Measurements from ENCODE around the gene KRT10. TPM values are rescaled to one million over a fixed set of nuclear protein-coding genes. Genes with fewer than 3 reads are reported as not detected.

Gene KRT10
- total RNA-seq, 1 experiment from 2014 or later, result 28.4 TPM

DNA sequence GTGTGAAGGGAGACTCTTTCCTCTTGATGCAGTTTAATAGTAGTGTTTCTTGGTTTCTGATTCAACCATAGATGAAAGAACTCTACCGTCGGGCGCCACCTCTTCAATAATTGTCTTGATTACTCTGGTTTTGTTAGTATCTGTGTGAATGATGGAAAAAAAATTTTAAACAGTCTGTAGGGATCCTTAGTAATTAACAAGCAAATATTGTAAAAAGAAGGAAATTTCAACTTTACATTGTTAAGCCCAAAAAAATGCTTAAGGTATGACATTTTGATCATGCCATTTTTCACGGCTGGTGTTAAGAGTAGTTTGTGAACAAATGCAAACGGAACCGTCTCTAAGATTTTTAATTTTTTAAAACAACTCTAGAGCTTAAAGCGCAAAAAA, 4.1 kb downstream of the KRT10 start:
- WGBS (ENCODE audit: extremely low coverage, insufficient read length, low lambda C conversion rate), result no CpG with 5 or more reads among the region's 7 CpGs
- Histone ChIP-seq H3K4me2 (ENCODE audit: insufficient read depth, insufficient read length, low read length) (peak overlapping the region; percentile 66), H2BK5ac (ENCODE audit: insufficient read length, low read length) (no peak overlapping the region), H4K20me1 (ENCODE audit: control insufficient read depth, insufficient read depth, insufficient read length) (no peaks in the 10 kb centered on the region), H3K23ac (ENCODE audit: insufficient read length, low read depth, low read length) (no peak overlapping the region), H3K23me2 (ENCODE audit: insufficient read length, low read depth, low read length, poor library complexity, severe bottlenecking) (peaks cover 3% of the 10 kb centered on the region), H3K14ac (ENCODE audit: insufficient read depth, low read length) (no peak overlapping the region), H3K27ac (ENCODE audit: insufficient read length, low read depth, low read length) (no peak overlapping the region), H2BK120ac (ENCODE audit: low read depth, low read length, poor library complexity, severe bottlenecking) (no peak overlapping the region), H4K5ac (ENCODE audit: insufficient read length, low read depth, low read length) (no peak overlapping the region), H3K27me3 (ENCODE audit: insufficient read depth, low read length) (no peaks in the 10 kb centered on the region), H3K4me1 (ENCODE audit: insufficient read depth, low read length) (no peaks in the 10 kb centered on the region), H2AFZ (ENCODE audit: low read length) (no peak overlapping the region), H2AK5ac (ENCODE audit: insufficient read length, low read length) (no peak overlapping the region), H3K56ac (ENCODE audit: insufficient read length, low read depth, low read length) (no peak overlapping the region), H3K9ac (ENCODE audit: extremely low read depth, insufficient read length, low read length) (peak overlapping the region; percentile 19), H3K79me1 (ENCODE audit: insufficient read depth, low read depth, low read length, poor library complexity, severe bottlenecking) (no peaks in the 10 kb centered on the region), H2BK20ac (ENCODE audit: low read depth, low read length, poor library complexity, severe bottlenecking) (no peak overlapping the region), H3K79me2 (ENCODE audit: insufficient read depth, low read length) (no peaks in the 10 kb centered on the region), H3K18ac (ENCODE audit: insufficient read length, low read depth, low read length) (no peak overlapping the region), H2BK15ac (ENCODE audit: low read depth, low read length) (no peak overlapping the region), H3K4ac (ENCODE audit: low read depth, low read length) (no peak overlapping the region), H3T11ph (ENCODE audit: low read length) (no peak overlapping the region), H4K8ac (replicated peaks; ENCODE audit: insufficient read length, low read depth, low read length) (no peak overlapping the region), H2BK12ac (ENCODE audit: insufficient read length, low read depth, low read length) (no peak overlapping the region), H4K91ac (ENCODE audit: insufficient read length, low read depth, low read length) (no peak overlapping the region), H3K9me3 (ENCODE audit: control insufficient read depth, low read depth, low read length) (no peaks in the 10 kb centered on the region)
- Mint-ChIP-seq H3K27ac (peak overlapping the region in 2 of 3 experiments; percentile 18 to 44; a peak in 3 of 7 replicates), H3K9me3 (no peaks in the 10 kb centered on the region), H3K27me3 (ENCODE audit: low read depth) (peaks cover 76% of the 10 kb centered on the region), H3K36me3 (ENCODE audit: insufficient read depth in 1 of 3, low read depth in 3 of 3) (peaks cover 0 to 13% (median 10%) of the 10 kb centered on the region in 3 experiments; a peak in 5 of 7 replicates), H3K4me3 (peak overlapping the region; percentile 78 to 81), H3K4me1 (peaks cover 0 to 8% of the 10 kb centered on the region in 2 experiments; a peak in 1 of 4 replicates)
- DNase-seq, result no peak
- TF ChIP-seq, protein P1, sequence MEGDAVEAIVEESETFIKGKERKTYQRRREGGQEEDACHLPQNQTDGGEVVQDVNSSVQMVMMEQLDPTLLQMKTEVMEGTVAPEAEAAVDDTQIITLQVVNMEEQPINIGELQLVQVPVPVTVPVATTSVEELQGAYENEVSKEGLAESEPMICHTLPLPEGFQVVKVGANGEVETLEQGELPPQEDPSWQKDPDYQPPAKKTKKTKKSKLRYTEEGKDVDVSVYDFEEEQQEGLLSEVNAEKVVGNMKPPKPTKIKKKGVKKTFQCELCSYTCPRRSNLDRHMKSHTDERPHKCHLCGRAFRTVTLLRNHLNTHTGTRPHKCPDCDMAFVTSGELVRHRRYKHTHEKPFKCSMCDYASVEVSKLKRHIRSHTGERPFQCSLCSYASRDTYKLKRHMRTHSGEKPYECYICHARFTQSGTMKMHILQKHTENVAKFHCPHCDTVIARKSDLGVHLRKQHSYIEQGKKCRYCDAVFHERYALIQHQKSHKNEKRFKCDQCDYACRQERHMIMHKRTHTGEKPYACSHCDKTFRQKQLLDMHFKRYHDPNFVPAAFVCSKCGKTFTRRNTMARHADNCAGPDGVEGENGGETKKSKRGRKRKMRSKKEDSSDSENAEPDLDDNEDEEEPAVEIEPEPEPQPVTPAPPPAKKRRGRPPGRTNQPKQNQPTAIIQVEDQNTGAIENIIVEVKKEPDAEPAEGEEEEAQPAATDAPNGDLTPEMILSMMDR (conservative IDR thresholded peaks at IDR 0.05), result no peak

All from H9 (cell line).